ENCODE data around the gene H6PD.

DNA sequence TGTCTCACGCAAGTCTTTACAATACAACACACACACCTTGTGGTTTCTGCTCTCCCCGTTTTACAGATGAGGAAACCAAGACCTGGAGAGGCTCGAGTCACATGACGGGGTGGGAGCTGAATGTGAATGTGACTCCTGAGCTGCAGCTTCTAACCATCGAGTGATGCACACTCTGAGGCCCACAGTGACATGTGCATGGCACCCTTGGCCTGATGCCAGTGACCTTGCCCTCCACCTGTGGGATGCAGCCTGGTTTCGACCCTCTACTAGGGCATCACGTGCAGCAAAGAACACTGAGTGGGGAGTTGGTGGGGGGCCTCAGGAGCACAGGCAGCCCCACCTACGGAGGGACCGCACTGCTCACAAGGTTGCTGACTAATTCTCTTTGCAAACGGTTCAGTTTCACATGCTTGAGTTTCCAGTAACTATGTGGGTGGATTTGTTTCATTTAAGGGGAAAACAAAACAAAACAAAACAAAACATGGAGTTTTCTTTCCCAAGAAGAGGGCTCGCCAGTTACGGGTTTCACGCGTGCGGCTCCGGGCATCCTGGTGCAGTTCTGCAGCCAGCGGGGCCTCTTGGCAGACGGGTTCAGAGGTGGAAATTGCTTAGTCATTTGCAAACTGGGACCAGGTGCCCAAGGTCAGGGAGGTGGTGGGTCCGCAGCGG lies 81.0 kb downstream of the H6PD start:
- TF ChIP-seq ETV5 (CRISPR knock-in tag; IDR thresholded peaks at IDR 0.05; ENCODE audit: low read depth): no peak
- no peak for TF ChIP-seq SRF (CRISPR knock-in tag; IDR thresholded peaks at IDR 0.05)
- no peak for TF ChIP-seq POLR2AphosphoS5 (IDR thresholded peaks at IDR 0.05; ENCODE audit: control insufficient read depth, insufficient read depth, low read depth, low read length)
- TF ChIP-seq POLR2G (IDR thresholded peaks at IDR 0.05; ENCODE audit: low read depth, low read length): no peak
- TF ChIP-seq, protein P1, sequence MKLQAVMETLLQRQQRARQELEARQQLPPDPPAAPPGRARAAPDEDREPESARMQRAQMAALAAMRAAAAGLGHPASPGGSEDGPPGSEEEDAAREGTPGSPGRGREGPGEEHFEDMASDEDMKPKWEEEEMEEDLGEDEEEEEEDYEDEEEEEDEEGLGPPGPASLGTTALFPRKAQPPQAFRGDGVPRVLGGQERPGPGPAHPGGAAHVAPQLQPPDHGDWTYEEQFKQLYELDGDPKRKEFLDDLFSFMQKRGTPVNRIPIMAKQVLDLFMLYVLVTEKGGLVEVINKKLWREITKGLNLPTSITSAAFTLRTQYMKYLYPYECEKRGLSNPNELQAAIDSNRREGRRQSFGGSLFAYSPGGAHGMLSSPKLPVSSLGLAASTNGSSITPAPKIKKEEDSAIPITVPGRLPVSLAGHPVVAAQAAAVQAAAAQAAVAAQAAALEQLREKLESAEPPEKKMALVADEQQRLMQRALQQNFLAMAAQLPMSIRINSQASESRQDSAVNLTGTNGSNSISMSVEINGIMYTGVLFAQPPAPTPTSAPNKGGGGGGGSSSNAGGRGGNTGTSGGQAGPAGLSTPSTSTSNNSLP (IDR thresholded peaks at IDR 0.05; ENCODE audit: borderline replicate concordance, low read depth, low read length): no peak
- no peak for TF ChIP-seq AFF4 (CRISPR knock-in tag; IDR thresholded peaks at IDR 0.05)
- TF ChIP-seq ZNF589 (CRISPR knock-in tag; IDR thresholded peaks at IDR 0.05; ENCODE audit: low read depth): no peak
